ENCODE measurements around the gene NCF4. TPM values are rescaled to one million over a fixed set of nuclear protein-coding genes. Genes with fewer than 3 reads are reported as not detected.

The NCF4 gene
- total RNA-seq, 1 donor from 2014 or later = 13.7 TPM

GRCh38 chr22:36875741-36876140 is 14.9 kb downstream of the NCF4 start:
- intact Hi-C loops (cut with DNase I) = loop anchor here (10.0 kb wide), 1 partner anchor 89 kb away; no protein-coding TSS in a partner anchor
- TF ChIP-seq, protein P1, sequence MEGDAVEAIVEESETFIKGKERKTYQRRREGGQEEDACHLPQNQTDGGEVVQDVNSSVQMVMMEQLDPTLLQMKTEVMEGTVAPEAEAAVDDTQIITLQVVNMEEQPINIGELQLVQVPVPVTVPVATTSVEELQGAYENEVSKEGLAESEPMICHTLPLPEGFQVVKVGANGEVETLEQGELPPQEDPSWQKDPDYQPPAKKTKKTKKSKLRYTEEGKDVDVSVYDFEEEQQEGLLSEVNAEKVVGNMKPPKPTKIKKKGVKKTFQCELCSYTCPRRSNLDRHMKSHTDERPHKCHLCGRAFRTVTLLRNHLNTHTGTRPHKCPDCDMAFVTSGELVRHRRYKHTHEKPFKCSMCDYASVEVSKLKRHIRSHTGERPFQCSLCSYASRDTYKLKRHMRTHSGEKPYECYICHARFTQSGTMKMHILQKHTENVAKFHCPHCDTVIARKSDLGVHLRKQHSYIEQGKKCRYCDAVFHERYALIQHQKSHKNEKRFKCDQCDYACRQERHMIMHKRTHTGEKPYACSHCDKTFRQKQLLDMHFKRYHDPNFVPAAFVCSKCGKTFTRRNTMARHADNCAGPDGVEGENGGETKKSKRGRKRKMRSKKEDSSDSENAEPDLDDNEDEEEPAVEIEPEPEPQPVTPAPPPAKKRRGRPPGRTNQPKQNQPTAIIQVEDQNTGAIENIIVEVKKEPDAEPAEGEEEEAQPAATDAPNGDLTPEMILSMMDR (IDR thresholded peaks at IDR 0.05) = no peak
- Histone ChIP-seq H3K4me3 (no peak overlapping the region), H3K9me3 (no peaks in the 10 kb centered on the region), H3K27ac (no peak overlapping the region), H3K36me3 (no peaks in the 10 kb centered on the region), H3K4me1 (no peaks in the 10 kb centered on the region), H3K27me3 (no peaks in the 10 kb centered on the region)
- no peak for DNase-seq (ENCODE audit: low spot score in 2 of 2)

- no peak for DNase-seq (ENCODE audit: low spot score in 2 of 2)
- TF ChIP-seq, protein P1 (IDR thresholded peaks at IDR 0.05) = no peak
- no peaks in the 10 kb centered on the region for H3K27me3 ChIP-seq
- H3K4me3 ChIP-seq = no peak overlapping the region
- peaks cover 0 to 12% of the 10 kb centered on the region in 2 donors for H3K9me3 ChIP-seq
- H3K36me3 ChIP-seq = no peaks in the 10 kb centered on the region
- intact Hi-C loops (cut with DNase I) = loop anchor here (10.0 kb wide), 1 partner anchor 85 kb away; no protein-coding TSS in a partner anchor
- H3K4me1 ChIP-seq = no peaks in the 10 kb centered on the region
- H3K27ac ChIP-seq = no peak overlapping the region
Observed at GRCh38 chr22:36879775-36880174, 19.0 kb downstream of the NCF4 start.

DNA sequence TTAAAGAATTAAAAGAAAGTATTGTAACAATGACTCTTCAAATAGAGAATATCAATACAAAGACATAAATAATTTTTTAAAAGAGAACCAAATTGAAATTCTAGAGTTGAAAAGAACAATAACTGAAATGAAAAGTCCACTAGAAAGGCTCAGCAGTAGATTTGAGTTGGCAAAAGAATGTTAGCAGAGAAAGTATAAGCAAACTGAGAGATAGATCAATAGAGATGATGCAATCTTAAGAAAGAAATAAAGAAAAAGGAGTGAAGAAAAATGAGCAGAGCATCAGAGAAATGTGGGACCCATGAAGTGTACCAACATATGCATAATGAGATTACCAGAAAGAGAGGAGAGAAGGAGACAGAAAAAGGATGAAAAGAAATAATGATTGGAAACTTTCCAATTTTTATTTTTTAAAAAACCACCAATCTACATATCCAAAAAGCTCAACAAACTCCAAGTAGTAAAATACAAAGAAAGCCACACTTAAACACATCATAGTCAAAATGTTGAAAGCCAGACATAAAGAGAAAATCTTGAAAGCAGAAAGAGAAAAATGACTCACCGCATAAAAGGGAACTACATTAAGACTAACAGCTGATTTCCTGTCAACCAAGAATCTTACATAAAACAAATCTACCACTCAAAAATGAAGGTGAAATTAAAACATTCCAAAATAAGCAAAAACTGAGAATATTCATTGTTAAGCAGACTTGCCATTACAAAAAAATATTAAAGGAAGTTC is 20.9 kb downstream of the NCF4 start:
- no peaks in the 10 kb centered on the region for H3K27me3 ChIP-seq
- intact Hi-C loops (cut with DNase I) = no loop called here

GRCh38 chr22:36884349-36885158 is 23.7 kb downstream of the NCF4 start:
- TF ChIP-seq, protein P1 (IDR thresholded peaks at IDR 0.05) = no peak
- DNase-seq (ENCODE audit: low spot score in 2 of 2) = no peak
- Histone ChIP-seq H3K36me3 (no peaks in the 10 kb centered on the region), H3K4me1 (no peaks in the 10 kb centered on the region), H3K27ac (no peak overlapping the region), H3K27me3 (no peaks in the 10 kb centered on the region), H3K4me3 (no peak overlapping the region), H3K9me3 (peaks cover 0 to 12% of the 10 kb centered on the region in 2 donors)
- intact Hi-C loops (cut with DNase I) = no loop called here

More for the DNA sequence above, 20.9 kb downstream of the NCF4 start:
- Histone ChIP-seq H3K4me3 (no peak overlapping the region), H3K36me3 (no peaks in the 10 kb centered on the region), H3K27ac (no peak overlapping the region), H3K9me3 (peaks cover 0 to 12% of the 10 kb centered on the region in 2 donors), H3K4me1 (no peaks in the 10 kb centered on the region)
- TF ChIP-seq, protein P1 (IDR thresholded peaks at IDR 0.05) = no peak
- no peak for DNase-seq (ENCODE audit: low spot score in 2 of 2)

- Histone ChIP-seq H3K27ac (no peak overlapping the region), H3K36me3 (no peaks in the 10 kb centered on the region), H3K27me3 (no peaks in the 10 kb centered on the region), H3K4me1 (no peaks in the 10 kb centered on the region), H3K4me3 (no peak overlapping the region), H3K9me3 (peaks cover 0 to 12% of the 10 kb centered on the region in 2 donors)
- DNase-seq (ENCODE audit: low spot score in 2 of 2) = no peak
- TF ChIP-seq, protein P1 (IDR thresholded peaks at IDR 0.05) = no peak
- intact Hi-C loops (cut with DNase I) = no loop called here
Observed at GRCh38 chr22:36885474-36885873, 24.7 kb downstream of the NCF4 start.

All from ascending aorta (tissue), 2 donors.